ENCODE measurements around the gene NOS1.
"Not testable (repeated sequence)": the region's sequence is repeated elsewhere in the genome, so short reads cannot be mapped to it uniquely, and the experiment has no call there.

Gene NOS1

GRCh38 chr12:117199956-117200744 is 161.3 kb downstream of the NOS1 start:
- not testable (repeated sequence) for DNase-seq

GRCh38 chr12:117196334-117196733 is 165.1 kb downstream of the NOS1 start:
- not testable (repeated sequence) for DNase-seq

- DNase-seq: not testable (repeated sequence)
These were observed 166.4 kb downstream of the NOS1 start for GRCh38 chr12:117195027-117195426.

GRCh38 chr12:117193903-117194302 is 167.5 kb downstream of the NOS1 start:
- no peak for DNase-seq

GRCh38 chr12:117192581-117192980 is 168.8 kb downstream of the NOS1 start:
- DNase-seq: not testable (repeated sequence)

- no peak for DNase-seq
These were observed 169.4 kb downstream of the NOS1 start for GRCh38 chr12:117192057-117192456.

GRCh38 chr12:117190210-117190781 is 171.1 kb downstream of the NOS1 start, which contains the start of gene FBXO21:
FBXO21 (minus strand) TSS chr12:117190470; CDS start chr12:117190456, 14 bp downstream.
- DNase-seq: peak; percentile 94

GRCh38 chr12:117189725-117190209 is 171.7 kb downstream of the NOS1 start:
- DNase-seq: peak; percentile 44 to 48

GRCh38 chr12:117188961-117189724 is 172.3 kb downstream of the NOS1 start:
- DNase-seq: peak in 1 of 2 donors; percentile 18

GRCh38 chr12:117188121-117188665 is 173.2 kb downstream of the NOS1 start:
- DNase-seq: no peak

- DNase-seq: no peak
These were observed 174.0 kb downstream of the NOS1 start for GRCh38 chr12:117187421-117187820.

- DNase-seq: no peak
These were observed 178.6 kb downstream of the NOS1 start for GRCh38 chr12:117182866-117183265.

GRCh38 chr12:117181468-117181843 is 180.0 kb downstream of the NOS1 start:
- not testable (repeated sequence) for DNase-seq

- no peak for DNase-seq
These were observed 180.5 kb downstream of the NOS1 start for GRCh38 chr12:117180758-117181467.

- DNase-seq: no peak
These were observed 182.7 kb downstream of the NOS1 start for GRCh38 chr12:117178745-117179144.

- DNase-seq: no peak
These were observed 183.1 kb downstream of the NOS1 start for GRCh38 chr12:117178301-117178700.

- DNase-seq: no peak
These were observed 189.3 kb downstream of the NOS1 start for GRCh38 chr12:117172168-117172567.

- no peak for DNase-seq
These were observed 189.8 kb downstream of the NOS1 start for GRCh38 chr12:117171499-117172162.

GRCh38 chr12:117169548-117169947 is 191.9 kb downstream of the NOS1 start:
- DNase-seq: no peak

- no peak for DNase-seq
These were observed 192.4 kb downstream of the NOS1 start for GRCh38 chr12:117168976-117169375.

GRCh38 chr12:117167769-117168168 is 193.7 kb downstream of the NOS1 start:
- no peak for DNase-seq

GRCh38 chr12:117166107-117166506 is 195.3 kb downstream of the NOS1 start:
- DNase-seq: no peak

Data from stimulated activated CD4-positive, alpha-beta T cell treated with anti-CD3 and anti-CD28 coated beads, Interleukin-2, amount 100 ng/mL, for 24 hours (primary cell).